GM12878 (cell line): ENCODE data around the gene GOLGA6L7. TPM values are rescaled to one million over a fixed set of nuclear protein-coding genes. Genes with fewer than 3 reads are reported as not detected.
"Not testable (repeated sequence)": the region's sequence is repeated elsewhere in the genome, so short reads cannot be mapped to it uniquely, and the experiment has no call there.

Experiments used
- ATAC-seq: fragments of 200-7000 bp; cut with Tn5 transposase; 3 replicates; pipeline ENCODE4 v1.9.1; 2020; ENCODE audit warnings: mild to moderate bottlenecking, moderate library complexity
- Bru-seq: library from RNA; stranded (reverse); fragments of 400-500 nt; gene quantifications from one replicate; lab custom pipeline; 2021; lab: Mats Ljungman, UMichigan
- BruChase-seq, 2 experiments: library from RNA; stranded (reverse); fragments of 400-500 nt; gene quantifications; one replicate each; lab custom pipeline; 2021; lab: Mats Ljungman, UMichigan
- BruUV-seq: library from RNA; stranded (reverse); fragments of 400-500 nt; replicated peaks from 2 replicates; lab custom pipeline; 2021; lab: Mats Ljungman, UMichigan
- CTCF ChIA-PET: fragments of 300-600 bp; sonication (Branson Sonifier 250); formaldehyde crosslinking; extraction: SDS; loops from one replicate; lab custom pipeline; 2021; ENCODE audit warnings: inconsistent platforms; lab: Yijun Ruan, JAX
- POLR2A ChIA-PET: fragments of 350-600 bp; formaldehyde crosslinking; extraction: SDS; loops from one replicate; lab custom pipeline; 2021; ENCODE audit warnings: inconsistent platforms; lab: Charles Lee
- RAD21 ChIA-PET: fragments of 300-600 bp; sonication (Branson Sonifier 250); formaldehyde crosslinking; loops from one replicate; lab custom pipeline; 2023; ENCODE audit warnings: antibody characterized with exemption; ENCODE audit not compliant: unreplicated experiment; lab: Charles Lee
- SMC1A ChIA-PET: fragments of 300-600 bp; sonication (Branson Sonifier 250); formaldehyde crosslinking; loops from one replicate; lab custom pipeline; 2023; ENCODE audit not compliant: unreplicated experiment, uncharacterized antibody; lab: Charles Lee
- DNase-seq: peaks from one replicate; pipeline ENCODE4 v3.0.0-alpha.2; 2011; ENCODE audit warnings: low read depth, low spot score
- FAIRE-seq: peaks from 3 replicates; lab custom pipeline; 2011; peaks lifted over from hg19 to GRCh38; lab: Jason Lieb, UNC
- H2AFZ ChIP-seq: 2 replicates; pipeline ENCODE4 v1.6.0; 2011; ENCODE audit warnings: low read depth, low read length, control low read depth; ENCODE audit not compliant: control insufficient read depth
- H3K27ac ChIP-seq: 2 replicates; pipeline ENCODE4 v1.5.1; 2011; ENCODE audit warnings: control low read depth; ENCODE audit not compliant: control insufficient read depth, insufficient read depth
- H3K27me3 ChIP-seq, 2 experiments: replicated peaks in 1 of 2; 2 replicates each; pipeline versions ENCODE4 v1.6.0 to v1.6.1; 2011; ENCODE audit warnings: low read length in 1 of 2; ENCODE audit not compliant: control insufficient read depth in 2 of 2, insufficient read depth in 2 of 2
- H3K36me3 ChIP-seq, 2 experiments: 2 replicates each; pipeline ENCODE4 v1.5.1; 2011; ENCODE audit warnings: low read length in 1 of 2; ENCODE audit not compliant: control insufficient read depth in 2 of 2, insufficient read depth in 2 of 2
- H3K4me1 ChIP-seq: 2 replicates; pipeline ENCODE4 v1.6.1; 2011; ENCODE audit warnings: mild to moderate bottlenecking, low read length, moderate library complexity, mixed read lengths; ENCODE audit not compliant: control insufficient read depth, insufficient read depth
- H3K4me2 ChIP-seq: 2 replicates; pipeline ENCODE4 v1.6.0; 2011; ENCODE audit warnings: control low read depth; ENCODE audit not compliant: control insufficient read depth, insufficient read depth
- H3K4me3 ChIP-seq: fragments of 200-600 bp; sonication (generic); 2 replicates; pipeline ENCODE4 v1.5.1; 2016
- H3K79me2 ChIP-seq: 2 replicates; pipeline ENCODE4 v1.6.0; 2011; ENCODE audit warnings: low read length; ENCODE audit not compliant: control insufficient read depth, insufficient read depth
- H3K9ac ChIP-seq: 2 replicates; pipeline ENCODE4 v1.8.0; 2011; ENCODE audit warnings: low read length, control low read depth, mixed read lengths; ENCODE audit not compliant: control insufficient read depth, insufficient read depth
- H3K9me3 ChIP-seq: replicated peaks from 3 replicates; pipeline ENCODE4 v1.5.1; 2011; ENCODE audit warnings: mild to moderate bottlenecking, low read length; ENCODE audit not compliant: control insufficient read depth, insufficient read depth
- H4K20me1 ChIP-seq: 2 replicates; pipeline ENCODE4 v1.6.0; 2011; ENCODE audit not compliant: control insufficient read depth, insufficient read depth
- ATF3 ChIP-seq: IDR thresholded peaks from 2 replicates; pipeline ENCODE4 v1.6.1; 2011; ENCODE audit warnings: low read depth, mild to moderate bottlenecking, low read length, moderate library complexity, borderline replicate concordance; ENCODE audit errors: extremely low read depth
- GABPA ChIP-seq: IDR thresholded peaks from 2 replicates; pipeline ENCODE4 v1.6.1; 2014; ENCODE audit warnings: antibody characterized with exemption, low read depth, mild to moderate bottlenecking, inconsistent platforms
- KDM1A ChIP-seq: fragments of 200-600 bp; sonication (generic); IDR thresholded peaks from 2 replicates; pipeline ENCODE4 v1.6.1; 2016; ENCODE audit warnings: borderline replicate concordance
- PKNOX1 ChIP-seq: fragments of 450-650 bp; IDR thresholded peaks from 2 replicates; pipeline ENCODE4 v1.6.1; 2016; ENCODE audit warnings: mild to moderate bottlenecking
- RELA ChIP-seq: fragments of 450-650 bp; IDR thresholded peaks from 2 replicates; pipeline ENCODE4 v1.8.0; 2014; ENCODE audit warnings: borderline replicate concordance; ENCODE audit not compliant: partially characterized antibody
- TBL1XR1 ChIP-seq: IDR thresholded peaks from 2 replicates; pipeline ENCODE4 v1.6.1; 2012; ENCODE audit warnings: low read depth, low read length, improper control_type of control experiment
- USF1 ChIP-seq: IDR thresholded peaks from 2 replicates; pipeline ENCODE4 v1.6.1; 2011; ENCODE audit warnings: borderline replicate concordance, low read depth, mild to moderate bottlenecking, moderate library complexity, mixed read lengths, low read length; ENCODE audit not compliant: insufficient read depth; ENCODE audit errors: extremely low read length
- WGBS: methylation state at CpG from one replicate; pipeline ENCODE4 v1.1.6; 2016; ENCODE audit warnings: low lambda C conversion rate; ENCODE audit not compliant: insufficient replicate concordance, insufficient coverage; ENCODE audit errors: missing lambda C conversion rate; 5-methylcytosine and 5-hydroxymethylcytosine counted together
- in situ Hi-C: fragments of 300-500 bp; cut with MboI; formaldehyde crosslinking; loops from 9 replicates; pipeline ENCODE4 v1.14.3; 2018; ENCODE audit warnings: mixed read lengths
- intact Hi-C: fragments of 100-400 bp; cut with micrococcal nuclease; formaldehyde crosslinking; loops from one replicate; pipeline ENCODE4 v1.14.2; 2022; ENCODE audit not compliant: unreplicated experiment
- long read RNA-seq, 2 experiments: library from polyadenylated mRNA; unstranded; transcript quantifications; one replicate each; pipeline ENCODE4 v2.0.0, GENCODE V29; 2019 to 2020
- polyA minus RNA-seq, 3 experiments: library from RNA; depleted of rRNA, polyadenylated mRNA; stranded (reverse); fragments of >200 nt; gene quantifications; 2 replicates each; pipeline ENCODE4 v1.2.3, GENCODE V29; 2011
- polyA plus RNA-seq, 11 experiments: library from polyadenylated mRNA; depleted of rRNA in 4 of 11; unstranded in 6 of 11; stranded (reverse) in 5 of 11; fragments of >200 nt; fragmentation: Nextera tagmentation in 4 of 11; fragmentation: Illumina TruSeq in 1 of 11; extraction: Ambion mirVana in 4 of 11; extraction: Trizol in 1 of 11; gene quantifications; 1 replicate in 1 of 11; 2 replicates in 10 of 11; pipeline versions ENCODE4 v1.2.1 to v1.2.3, GENCODE V29; 2011 to 2016; ENCODE audit warnings: inconsistent platforms in 2 of 11, missing spikeins in 2 of 11, low read depth in 1 of 11
- total RNA-seq, 4 experiments: library from RNA; depleted of rRNA in 3 of 4; stranded (reverse); fragments of >200 nt in 3 of 4; fragmentation: Illumina TruSeq in 1 of 4; extraction: Trizol in 1 of 4; gene quantifications; 2 replicates each; pipeline versions ENCODE4 v1.2.1 to v1.2.3, GENCODE V29; 2013 to 2021

Gene GOLGA6L7
- not detected in 2 replicates for total RNA-seq (2013; cell fraction: nucleolus; rRNA removed)
- not detected in 2 replicates for total RNA-seq (2014; rRNA removed)
- not detected in 2 replicates for total RNA-seq (2014; rRNA removed; fragmentation: Illumina TruSeq; extraction: Trizol)
- total RNA-seq (2021) = not detected in 2 replicates
- not detected for polyA plus RNA-seq (2011; ENCODE audit: low read depth)
- polyA plus RNA-seq (2011; rRNA removed) = not detected in 2 replicates
- polyA plus RNA-seq (2011; cell fraction: cytosol; rRNA removed) = not detected in 2 replicates
- not detected in 2 replicates for polyA plus RNA-seq (2011; cell fraction: nucleus; rRNA removed)
- polyA plus RNA-seq (2012) = not detected in 2 replicates
- polyA plus RNA-seq (2014; fragmentation: Illumina TruSeq; extraction: Trizol) = not detected in 2 replicates
- polyA plus RNA-seq (2014; fragmentation: Nextera tagmentation; extraction: Ambion mirVana) = not detected
- polyA plus RNA-seq (2014; rRNA removed) = not detected in 2 replicates
- not detected for polyA plus RNA-seq (2016; fragmentation: Nextera tagmentation; extraction: Ambion mirVana)
- polyA minus RNA-seq (2011; rRNA and poly(A)+ RNA removed) = not detected in 2 replicates
- polyA minus RNA-seq (2011; cell fraction: cytosol; rRNA and poly(A)+ RNA removed) = not detected in 2 replicates
- polyA minus RNA-seq (2011; cell fraction: nucleus; rRNA and poly(A)+ RNA removed) = not detected in 2 replicates
- Bru-seq, nascent RNA = not detected
- not detected for BruChase-seq, experiment 1, labeled RNA remaining after a 6-hour chase
- BruChase-seq, experiment 2, labeled RNA remaining after a 2-hour chase = not detected
- long read RNA-seq, experiment 1 = 0 reads
- long read RNA-seq, experiment 2 = 0 reads

- H3K27me3 ChIP-seq, in situ Hi-C loops, H3K27ac ChIP-seq, DNase-seq, POLR2A ChIA-PET, H3K4me3 ChIP-seq, ATAC-seq, SMC1A ChIA-PET, H3K4me1 ChIP-seq, H2AFZ ChIP-seq, BruUV-seq, H3K9ac ChIP-seq, H3K79me2 ChIP-seq, FAIRE-seq, CTCF ChIA-PET, intact Hi-C loops, H3K36me3 ChIP-seq, H4K20me1 ChIP-seq, H3K4me2 ChIP-seq, H3K9me3 ChIP-seq, RAD21 ChIA-PET: not testable (repeated sequence)
- 73% methylated on average over 12 of the region's 13 CpGs for WGBS
These were observed at the start of gene GOLGA6L7 for GRCh38 chr15:28848521-28848920. GOLGA6L7 (minus strand) TSS chr15:28848644; CDS start chr15:28848549, 95 bp downstream.

GRCh38 chr15:28897861-28898585 lies 49.6 kb upstream of the GOLGA6L7 start:
- no peaks in the 10 kb centered on the region for H3K79me2 ChIP-seq
- FAIRE-seq = no peak
- no peaks in the 10 kb centered on the region for H3K9me3 ChIP-seq
- CTCF ChIA-PET = no interaction called here
- no peak overlapping the region for H2AFZ ChIP-seq
- no peak overlapping the region for H3K27ac ChIP-seq
- BruUV-seq = no TSS peak
- no peak for DNase-seq
- no peaks in the 10 kb centered on the region for H3K4me1 ChIP-seq
- 24% methylated on average over 13 of the region's 13 CpGs for WGBS
- no peak overlapping the region for H3K4me2 ChIP-seq
- SMC1A ChIA-PET = no interaction called here
- RAD21 ChIA-PET = no interaction called here
- no peak overlapping the region for H3K4me3 ChIP-seq
- no peak overlapping the region for H3K9ac ChIP-seq
- H4K20me1 ChIP-seq = no peaks in the 10 kb centered on the region
- in situ Hi-C loops (no loop called here), intact Hi-C loops (no loop called here)
- TF ChIP-seq KDM1A (no peak), PKNOX1 (no peak), GABPA (no peak), TBL1XR1 (no peak), RELA (no peak), USF1 (no peak), ATF3 (no peak)
- no peaks in the 10 kb centered on the region for H3K36me3 ChIP-seq
- ATAC-seq = no peak
- no peaks in the 10 kb centered on the region for H3K27me3 ChIP-seq
- POLR2A ChIA-PET = no interaction called here
